ENCODE results near the gene KIFC3. TPM values are rescaled to one million over a fixed set of nuclear protein-coding genes. Genes with fewer than 3 reads are reported as not detected.

Gene KIFC3
- total RNA-seq, 2 experiments from 2014 or later, result not detected

- Histone ChIP-seq H3K27ac (ENCODE audit: low read depth in 1 of 2, low read length in 2 of 2) (no peak overlapping the region), H3K27me3 (ENCODE audit: control insufficient read depth in 1 of 2, insufficient read depth in 2 of 2, low read length in 2 of 2) (no peaks in the 10 kb centered on the region), H3K4me1 (ENCODE audit: insufficient read depth, low read length) (peaks cover 3% of the 10 kb centered on the region), H3K9me3 (ENCODE audit: control insufficient read depth in 1 of 2, insufficient read depth in 1 of 2, low read length in 2 of 2) (no peaks in the 10 kb centered on the region), H3K36me3 (ENCODE audit: insufficient read depth, low read length) (peaks cover 21% of the 10 kb centered on the region), H3K4me3 (ENCODE audit: low read length) (no peak overlapping the region)
- Mint-ChIP-seq H3K9me3 (no peaks in the 10 kb centered on the region), H3K4me1 (ENCODE audit: low read depth) (peaks cover 4% of the 10 kb centered on the region), H3K27me3 (no peaks in the 10 kb centered on the region), H3K4me3 (no peak overlapping the region), H3K36me3 (ENCODE audit: low read depth) (peaks cover 23% of the 10 kb centered on the region), H3K27ac (no peak overlapping the region)
- CTCF ChIA-PET, result no interaction called here
- POLR2A ChIA-PET, result no interaction called here
- DNase-seq (no peak), ATAC-seq (ENCODE audit: poor library complexity) (no peak)
- no peak for TF ChIP-seq CTCF (IDR thresholded peaks at IDR 0.05)
- intact Hi-C loops (cut with DNase I, micrococcal nuclease), result no loop called here
These were observed 59.7 kb downstream of the KIFC3 start for GRCh38 chr16:57742543-57742942.

GRCh38 chr16:57741660-57742191 is 60.6 kb downstream of the KIFC3 start:
- peaks cover 27% of the 10 kb centered on the region for H3K36me3 Mint-ChIP-seq (ENCODE audit: low read depth)
- POLR2A ChIA-PET, result no interaction called here
- no peak overlapping the region for H3K4me3 Mint-ChIP-seq

GRCh38 chr16:57740423-57741071 is 61.7 kb downstream of the KIFC3 start:
- ChIA-PET POLR2A (no interaction called here), CTCF (no interaction called here)
- Histone ChIP-seq H3K9me3 (ENCODE audit: control insufficient read depth in 1 of 2, insufficient read depth in 1 of 2, low read length in 2 of 2) (no peaks in the 10 kb centered on the region), H3K27me3 (ENCODE audit: control insufficient read depth in 1 of 2, insufficient read depth in 2 of 2, low read length in 2 of 2) (no peaks in the 10 kb centered on the region), H3K36me3 (ENCODE audit: insufficient read depth, low read length) (peaks cover 18% of the 10 kb centered on the region), H3K27ac (ENCODE audit: low read depth in 1 of 2, low read length in 2 of 2) (no peak overlapping the region), H3K4me3 (ENCODE audit: low read length) (no peak overlapping the region), H3K4me1 (ENCODE audit: insufficient read depth, low read length) (peaks cover 20% of the 10 kb centered on the region)
- intact Hi-C loops (cut with DNase I, micrococcal nuclease), result no loop called here
- H3K4me3 Mint-ChIP-seq, result no peak overlapping the region
- no peaks in the 10 kb centered on the region for H3K27me3 Mint-ChIP-seq
- peaks cover 22% of the 10 kb centered on the region for H3K4me1 Mint-ChIP-seq (ENCODE audit: low read depth)
- no peak for ATAC-seq (ENCODE audit: poor library complexity)
- peaks cover 33% of the 10 kb centered on the region for H3K36me3 Mint-ChIP-seq (ENCODE audit: low read depth)
- H3K9me3 Mint-ChIP-seq, result no peaks in the 10 kb centered on the region
- peak in 1 of 14 experiments; percentile 15 for DNase-seq
- no peak overlapping the region for H3K27ac Mint-ChIP-seq
- no peak for TF ChIP-seq CTCF (IDR thresholded peaks at IDR 0.05)

More at GRCh38 chr16:57741660-57742191, 60.6 kb downstream of the KIFC3 start:
- Histone ChIP-seq H3K27me3 (ENCODE audit: control insufficient read depth in 1 of 2, insufficient read depth in 2 of 2, low read length in 2 of 2) (no peaks in the 10 kb centered on the region), H3K36me3 (ENCODE audit: insufficient read depth, low read length) (peaks cover 18% of the 10 kb centered on the region), H3K27ac (ENCODE audit: low read depth in 1 of 2, low read length in 2 of 2) (no peak overlapping the region), H3K4me1 (ENCODE audit: insufficient read depth, low read length) (peaks cover 10% of the 10 kb centered on the region), H3K4me3 (ENCODE audit: low read length) (no peak overlapping the region), H3K9me3 (ENCODE audit: control insufficient read depth in 1 of 2, insufficient read depth in 1 of 2, low read length in 2 of 2) (no peaks in the 10 kb centered on the region)
- no peaks in the 10 kb centered on the region for H3K27me3 Mint-ChIP-seq
- no peaks in the 10 kb centered on the region for H3K9me3 Mint-ChIP-seq
- CTCF ChIA-PET, result no interaction called here
- ATAC-seq (ENCODE audit: poor library complexity) (no peak), DNase-seq (no peak)
- peaks cover 12% of the 10 kb centered on the region for H3K4me1 Mint-ChIP-seq (ENCODE audit: low read depth)
- TF ChIP-seq CTCF (IDR thresholded peaks at IDR 0.05), result no peak
- intact Hi-C loops (cut with DNase I, micrococcal nuclease), result no loop called here
- H3K27ac Mint-ChIP-seq, result no peak overlapping the region

All from CD4-positive, alpha-beta T cell (primary cell).